ENCODE measurements around the gene SEC23A. TPM values are rescaled to one million over a fixed set of nuclear protein-coding genes. Genes with fewer than 3 reads are reported as not detected.
"Not testable (repeated sequence)": the region's sequence is repeated elsewhere in the genome, so short reads cannot be mapped to it uniquely, and the experiment has no call there.

Gene SEC23A
- total and polyA plus RNA-seq, 11 donors, result 14.1 to 116 (median 82.5) TPM

DNA sequence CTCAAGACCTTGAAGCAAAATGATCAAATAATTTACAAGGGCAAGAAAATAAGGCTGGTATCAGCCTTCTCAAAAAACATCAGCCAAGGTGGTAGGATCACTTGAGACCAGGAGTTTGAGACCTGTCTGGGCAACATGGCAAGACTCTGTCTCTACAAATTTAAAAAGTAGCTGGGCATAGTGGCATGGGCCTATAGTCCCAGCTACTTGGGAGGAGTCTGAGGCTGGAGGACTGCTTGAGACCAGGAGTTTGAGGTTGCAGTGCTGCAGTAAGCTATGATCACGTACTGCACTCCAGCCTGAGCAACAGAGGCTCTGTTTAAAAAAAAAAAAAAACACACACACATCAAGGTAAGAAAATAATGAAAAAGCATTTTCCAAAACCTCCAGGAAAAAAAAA, 22.1 kb downstream of the SEC23A start:
- TF ChIP-seq, protein P1, sequence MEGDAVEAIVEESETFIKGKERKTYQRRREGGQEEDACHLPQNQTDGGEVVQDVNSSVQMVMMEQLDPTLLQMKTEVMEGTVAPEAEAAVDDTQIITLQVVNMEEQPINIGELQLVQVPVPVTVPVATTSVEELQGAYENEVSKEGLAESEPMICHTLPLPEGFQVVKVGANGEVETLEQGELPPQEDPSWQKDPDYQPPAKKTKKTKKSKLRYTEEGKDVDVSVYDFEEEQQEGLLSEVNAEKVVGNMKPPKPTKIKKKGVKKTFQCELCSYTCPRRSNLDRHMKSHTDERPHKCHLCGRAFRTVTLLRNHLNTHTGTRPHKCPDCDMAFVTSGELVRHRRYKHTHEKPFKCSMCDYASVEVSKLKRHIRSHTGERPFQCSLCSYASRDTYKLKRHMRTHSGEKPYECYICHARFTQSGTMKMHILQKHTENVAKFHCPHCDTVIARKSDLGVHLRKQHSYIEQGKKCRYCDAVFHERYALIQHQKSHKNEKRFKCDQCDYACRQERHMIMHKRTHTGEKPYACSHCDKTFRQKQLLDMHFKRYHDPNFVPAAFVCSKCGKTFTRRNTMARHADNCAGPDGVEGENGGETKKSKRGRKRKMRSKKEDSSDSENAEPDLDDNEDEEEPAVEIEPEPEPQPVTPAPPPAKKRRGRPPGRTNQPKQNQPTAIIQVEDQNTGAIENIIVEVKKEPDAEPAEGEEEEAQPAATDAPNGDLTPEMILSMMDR (IDR thresholded peaks at IDR 0.05), result no peak
- no peak for TF ChIP-seq POLR2A (IDR thresholded peaks at IDR 0.05)
- DNase-seq (no peak), ATAC-seq (no peak)
- Histone ChIP-seq H3K4me3 (no peak overlapping the region), H3K27ac (no peak overlapping the region), H3K4me1 (no peaks in the 10 kb centered on the region), H3K27me3 (no peaks in the 10 kb centered on the region), H3K36me3 (peaks cover 0 to 99% (median 90%) of the 10 kb centered on the region in 9 donors), H3K9me3 (no peaks in the 10 kb centered on the region)
- 92 to 100% (median 97%) methylated on average over 1 of the region's 1 CpG for WGBS, 4 donors
- intact Hi-C loops (cut with DNase I), result no loop called here

DNA sequence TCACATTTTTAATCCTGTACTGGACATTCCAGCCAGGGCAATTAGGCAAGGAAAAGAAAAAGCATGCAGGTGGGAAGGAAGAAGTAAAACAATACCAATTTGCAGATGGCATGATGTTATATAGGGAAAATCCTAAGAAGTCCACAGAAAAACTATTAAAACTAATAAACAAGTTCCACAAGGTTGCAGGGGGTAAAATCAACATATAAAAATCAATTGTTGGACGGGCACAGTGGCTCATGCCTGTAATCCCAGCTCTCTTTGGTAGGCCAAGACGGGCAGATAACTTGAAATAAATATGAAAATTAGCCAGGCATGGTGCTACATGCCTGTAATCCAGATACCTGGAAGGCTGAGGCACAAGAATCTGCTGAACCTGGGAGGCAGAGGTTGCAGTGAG, 31.9 kb downstream of the SEC23A start:
- ATAC-seq (no peak), DNase-seq (no peak)
- 91 to 99% (median 99%) methylated on average over 2 of the region's 2 CpGs for WGBS, 4 donors
- H3K9me3 ChIP-seq, result no peaks in the 10 kb centered on the region
- peaks cover 0 to 5% (median 0%) of the 10 kb centered on the region in 12 donors for H3K4me1 ChIP-seq
- H3K27me3 ChIP-seq, result no peaks in the 10 kb centered on the region
- no peak overlapping the region for H3K4me3 ChIP-seq
- H3K27ac ChIP-seq, result no peak overlapping the region
- peaks cover 0 to 98% (median 77%) of the 10 kb centered on the region in 9 donors for H3K36me3 ChIP-seq
- TF ChIP-seq POLR2A (IDR thresholded peaks at IDR 0.05), result no peak
- TF ChIP-seq, protein P1 (IDR thresholded peaks at IDR 0.05), result no peak
- intact Hi-C loops (cut with DNase I), result no loop called here

DNA sequence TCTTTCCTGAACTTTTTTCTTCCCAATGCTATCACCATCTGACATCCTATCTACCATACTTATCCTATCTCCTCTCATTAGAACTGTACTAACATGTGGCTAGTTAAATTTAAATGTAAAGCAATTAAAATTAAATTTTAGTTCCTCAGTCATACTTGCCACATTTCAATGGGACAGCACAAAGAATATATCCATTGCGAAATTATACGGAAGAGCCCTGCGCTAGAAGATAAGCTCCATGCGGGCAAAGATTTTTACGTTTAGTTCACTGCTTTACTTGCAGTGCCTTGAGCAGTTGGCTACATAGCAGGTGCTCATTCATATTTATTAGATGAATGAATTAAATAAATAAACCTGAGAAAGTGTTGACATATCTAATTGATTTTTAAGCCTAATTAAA, 33.1 kb downstream of the SEC23A start:
- no peak for TF ChIP-seq POLR2A (IDR thresholded peaks at IDR 0.05)
- TF ChIP-seq, protein P1 (IDR thresholded peaks at IDR 0.05), result no peak
- peaks cover 0 to 5% (median 0%) of the 10 kb centered on the region in 12 donors for H3K4me1 ChIP-seq
- H3K27ac ChIP-seq, result no peak overlapping the region
- ATAC-seq (no peak), DNase-seq (no peak)
- peaks cover 0 to 97% (median 74%) of the 10 kb centered on the region in 9 donors for H3K36me3 ChIP-seq
- H3K27me3 ChIP-seq, result no peaks in the 10 kb centered on the region
- intact Hi-C loops (cut with DNase I), result no loop called here
- no peaks in the 10 kb centered on the region for H3K9me3 ChIP-seq
- H3K4me3 ChIP-seq, result no peak overlapping the region
- WGBS, 4 donors, result 96 to 98% (median 97%) methylated on average over 5 of the region's 5 CpGs

DNA sequence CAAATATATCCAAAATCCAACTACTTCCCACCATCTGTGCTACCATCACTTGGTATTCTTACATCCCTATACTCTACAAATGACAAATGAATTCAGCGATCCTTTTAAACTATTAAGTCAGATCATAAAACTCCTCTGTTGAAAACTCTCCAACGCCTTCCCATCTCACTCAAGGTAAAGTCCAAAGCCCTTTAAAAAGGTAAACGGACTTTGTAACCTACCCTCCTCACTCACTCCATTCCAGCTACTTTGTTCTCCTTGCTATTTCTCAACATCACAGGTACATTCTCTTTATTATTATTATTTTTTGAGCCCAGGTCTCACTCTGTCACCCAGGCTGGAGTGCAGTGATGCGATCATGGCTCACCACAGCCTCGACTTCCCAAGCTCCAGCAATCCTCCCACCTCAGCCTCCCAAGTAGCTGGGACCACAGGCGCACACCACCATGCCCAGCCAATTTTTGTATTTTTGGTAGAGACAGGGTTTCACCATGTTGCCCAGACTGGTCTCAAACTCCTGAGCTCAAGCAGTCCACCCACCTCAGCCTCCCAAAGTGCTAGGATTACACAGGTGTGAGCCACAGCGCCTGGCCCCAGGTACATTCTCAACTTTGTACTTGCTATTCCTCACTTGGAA, 33.7 kb downstream of the SEC23A start:
- ATAC-seq, H3K9me3 ChIP-seq: not testable (repeated sequence)

More for the DNA sequence above, 33.7 kb downstream of the SEC23A start:
- H3K4me1 ChIP-seq; DNase-seq; intact Hi-C loops (cut with DNase I); H3K4me3 ChIP-seq; H3K27ac ChIP-seq; H3K27me3 ChIP-seq: not testable (repeated sequence)
- H3K36me3 ChIP-seq, result peaks cover 0 to 97% (median 74%) of the 10 kb centered on the region in 9 donors
- 97 to 98% (median 98%) methylated on average over 7 of the region's 7 CpGs for WGBS, 4 donors

All from heart left ventricle (tissue), 16 donors.